ENCODE data around the gene MRS2.

The MRS2 gene

GRCh38 chr6:24472181-24472580 is 69.4 kb downstream of the MRS2 start:
- intact Hi-C loops (cut with DNase I; ENCODE audit: low total_unique reads), result no loop called here

More at GRCh38 chr6:24472181-24472580, 69.4 kb downstream of the MRS2 start:
- H3K9me3 ChIP-seq, result no peaks in the 10 kb centered on the region
- no peak overlapping the region for H3K27ac ChIP-seq
- H3K27me3 ChIP-seq, result no peaks in the 10 kb centered on the region
- peaks cover 0 to 26% (median under 1%) of the 10 kb centered on the region in 4 donors for H3K4me1 ChIP-seq
- no peak for DNase-seq
- no peaks in the 10 kb centered on the region for H3K36me3 ChIP-seq
- TF ChIP-seq CTCF (IDR thresholded peaks at IDR 0.05), result no peak
- no peak overlapping the region for H3K4me3 ChIP-seq

Measured in tibial artery (tissue), 4 donors.